ENCODE measurements around the gene COX7A2. TPM values are rescaled to one million over a fixed set of nuclear protein-coding genes. Genes with fewer than 3 reads are reported as not detected.

The COX7A2 gene
- total and polyA plus RNA-seq, 9 donors = 178 to 377 (median 207) TPM

- 51 to 59% (median 56%) methylated on average over 1 of the region's 1 CpG for WGBS, 3 donors
- no peaks in the 10 kb centered on the region for H3K36me3 ChIP-seq
- H3K4me1 ChIP-seq (ENCODE audit: insufficient read depth) = peaks cover 3% of the 10 kb centered on the region
- H3K27ac ChIP-seq = no peak overlapping the region
- intact Hi-C loops (cut with DNase I) = no loop called here
- no peaks in the 10 kb centered on the region for H3K9me3 ChIP-seq
- TF ChIP-seq CTCF (IDR thresholded peaks at IDR 0.05) (no peak), EP300 (IDR thresholded peaks at IDR 0.05) (no peak), POLR2A (IDR thresholded peaks at IDR 0.05) (no peak)
- no peaks in the 10 kb centered on the region for H3K27me3 ChIP-seq
- H3K4me3 ChIP-seq = no peak overlapping the region
- DNase-seq = no peak
These were observed 23.2 kb downstream of the COX7A2 start for GRCh38 chr6:75220357-75220756.

DNA sequence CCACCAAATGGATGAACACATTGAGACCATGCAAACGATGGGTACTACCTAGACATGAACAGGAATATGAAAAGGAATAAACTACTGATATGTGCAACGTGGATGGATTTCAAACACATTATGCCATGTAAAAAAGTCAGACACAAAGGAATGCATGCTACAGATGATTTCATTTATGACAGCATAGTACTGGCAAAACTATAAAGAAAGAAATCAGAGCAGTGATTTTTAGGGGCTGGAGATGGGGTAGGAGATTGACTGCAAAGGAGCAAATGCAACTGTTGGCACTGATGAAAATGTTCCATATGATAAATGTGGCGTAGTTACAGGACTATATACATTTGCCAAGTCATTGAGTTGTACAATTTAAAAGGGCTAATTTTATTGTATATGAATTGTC, 24.3 kb downstream of the COX7A2 start:
- Histone ChIP-seq H3K4me1 (ENCODE audit: insufficient read depth) (peaks cover 3% of the 10 kb centered on the region), H3K36me3 (no peaks in the 10 kb centered on the region), H3K27ac (no peak overlapping the region), H3K4me3 (no peak overlapping the region), H3K27me3 (no peaks in the 10 kb centered on the region), H3K9me3 (no peaks in the 10 kb centered on the region)
- intact Hi-C loops (cut with DNase I) = loop anchor here in 3 of 4 donors (5.0 to 10.0 kb wide), 3 partner anchors 1254 to 1637 kb away; no protein-coding TSS in a partner anchor
- 69 to 80% (median 74%) methylated on average over 3 of the region's 3 CpGs for WGBS, 3 donors
- no peak for DNase-seq
- TF ChIP-seq CTCF (IDR thresholded peaks at IDR 0.05) (no peak), POLR2A (IDR thresholded peaks at IDR 0.05) (no peak), EP300 (IDR thresholded peaks at IDR 0.05) (no peak)

- no peak for DNase-seq
- WGBS, 3 donors = 1 to 8% (median 1%) methylated on average over 4 of the region's 4 CpGs
- no peaks in the 10 kb centered on the region for H3K27me3 ChIP-seq
- H3K36me3 ChIP-seq = no peaks in the 10 kb centered on the region
- intact Hi-C loops (cut with DNase I) = loop anchor here in 3 of 4 donors (5.0 to 10.0 kb wide), 3 partner anchors 1252 to 1635 kb away; no protein-coding TSS in a partner anchor
- no peaks in the 10 kb centered on the region for H3K9me3 ChIP-seq
- no peak overlapping the region for H3K27ac ChIP-seq
- TF ChIP-seq CTCF (IDR thresholded peaks at IDR 0.05) = no peak
- no peak for TF ChIP-seq EP300 (IDR thresholded peaks at IDR 0.05)
- no peak for TF ChIP-seq POLR2A (IDR thresholded peaks at IDR 0.05)
- no peak overlapping the region for H3K4me3 ChIP-seq
- H3K4me1 ChIP-seq (ENCODE audit: insufficient read depth) = peaks cover 3% of the 10 kb centered on the region
These were observed 26.4 kb downstream of the COX7A2 start for GRCh38 chr6:75217193-75217592.

DNA sequence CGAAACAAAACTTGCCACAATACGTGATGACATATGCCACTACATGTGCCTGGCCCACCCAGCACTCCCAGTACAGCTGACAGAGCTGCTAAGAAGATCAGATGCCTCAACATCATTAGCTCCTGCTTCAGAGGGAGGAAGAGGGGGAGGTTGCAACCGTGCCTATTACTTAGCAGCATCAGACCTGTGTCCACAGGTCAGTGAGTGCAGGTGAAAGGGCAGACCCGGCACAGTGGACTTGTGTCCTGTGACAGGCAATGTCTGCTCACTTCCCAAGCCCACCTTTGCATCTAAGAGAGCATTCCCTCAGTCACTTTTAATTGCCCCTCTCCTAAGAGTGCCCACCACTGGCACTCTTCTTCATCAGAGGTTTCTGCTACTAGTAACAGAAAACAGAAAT, 28.3 kb downstream of the COX7A2 start:
- H3K27ac ChIP-seq = no peak overlapping the region
- WGBS, 3 donors = 72 to 83% (median 74%) methylated on average over 4 of the region's 4 CpGs
- no peak overlapping the region for H3K4me3 ChIP-seq
- H3K27me3 ChIP-seq = no peaks in the 10 kb centered on the region
- H3K9me3 ChIP-seq = no peaks in the 10 kb centered on the region
- intact Hi-C loops (cut with DNase I) = loop anchor here in 3 of 4 donors (5.0 to 10.0 kb wide), 3 partner anchors 1250 to 1633 kb away; no protein-coding TSS in a partner anchor
- no peak for DNase-seq
- no peaks in the 10 kb centered on the region for H3K36me3 ChIP-seq
- H3K4me1 ChIP-seq (ENCODE audit: insufficient read depth) = peaks cover 3% of the 10 kb centered on the region
- TF ChIP-seq CTCF (IDR thresholded peaks at IDR 0.05) (no peak), EP300 (IDR thresholded peaks at IDR 0.05) (no peak), POLR2A (IDR thresholded peaks at IDR 0.05) (no peak)
